Activated naive CD4-positive, alpha-beta T cell treated with anti-CD3 and anti-CD28 coated beads, Interleukin-2, amount 10 ng/mL, durations not matched to agents 7 days and 5 days (primary cell): Measurements from ENCODE around the gene RNF126.

Source experiments
- CTCF ChIA-PET: fragments of 350-600 bp; sonication (Branson Sonifier 250); formaldehyde crosslinking; loops from one replicate; lab custom pipeline; 2021; ENCODE audit warnings: antibody characterized with exemption; lab: Charles Lee
- DNase-seq: peaks from one replicate; pipeline ENCODE4 v3.0.0-alpha.2; 2020
- H3K27ac Mint-ChIP-seq: one replicate; pipeline ENCODE4 v1.8.0; 2021; ENCODE audit warnings: mild to moderate bottlenecking, moderate library complexity, mixed read lengths
- H3K27me3 Mint-ChIP-seq: one replicate; pipeline ENCODE4 v1.8.0; 2021; ENCODE audit warnings: mild to moderate bottlenecking, mixed read lengths
- H3K36me3 Mint-ChIP-seq: one replicate; pipeline ENCODE4 v1.8.0; 2021; ENCODE audit warnings: mixed read lengths
- H3K4me1 Mint-ChIP-seq: one replicate; pipeline ENCODE4 v1.8.0; 2021; ENCODE audit warnings: mixed read lengths
- H3K4me3 Mint-ChIP-seq: one replicate; pipeline ENCODE4 v1.8.0; 2021; ENCODE audit warnings: mild to moderate bottlenecking, moderate library complexity, mixed read lengths
- H3K9me3 Mint-ChIP-seq: one replicate; pipeline ENCODE4 v1.8.0; 2021; ENCODE audit warnings: mixed read lengths

The RNF126 gene

DNA sequence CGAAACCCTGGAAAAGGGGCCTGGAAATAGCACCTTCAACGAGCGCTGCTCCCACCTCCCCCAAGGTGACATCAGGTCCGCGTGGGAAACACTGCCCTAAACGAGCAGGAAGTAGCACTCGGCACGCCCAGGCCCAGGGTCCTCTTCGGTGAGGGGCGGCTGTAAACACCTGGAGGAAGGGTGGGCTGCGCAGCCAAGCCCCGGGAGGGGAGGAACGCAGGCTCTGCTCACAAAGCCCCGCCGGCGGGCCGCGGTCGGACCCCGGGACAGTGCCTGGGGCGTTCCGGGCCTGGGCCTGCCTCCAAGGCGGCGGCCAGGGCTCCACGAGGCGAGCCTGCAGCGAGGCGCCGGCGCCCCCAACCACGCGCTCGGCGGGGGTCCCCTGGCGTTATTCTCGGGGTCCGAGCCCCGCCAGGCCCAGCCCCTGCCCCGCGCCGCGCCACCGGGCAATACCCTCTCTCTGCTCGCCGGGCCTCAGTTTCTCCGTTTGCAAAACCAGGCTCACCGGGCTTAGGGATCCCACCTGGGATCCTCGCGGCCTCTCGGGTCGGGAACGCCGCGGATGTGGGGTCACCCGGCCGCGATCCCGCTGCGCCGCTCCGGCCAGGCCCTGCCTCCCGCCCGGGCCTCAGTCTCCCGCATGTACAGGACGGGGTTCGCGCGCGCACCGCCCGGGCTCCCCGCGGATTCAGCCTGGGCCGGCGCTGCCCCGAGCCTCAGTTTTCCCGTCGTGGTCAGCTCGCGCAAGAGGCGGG lies 630 bp downstream of the RNF126 start:
- no peaks in the 10 kb centered on the region for H3K9me3 Mint-ChIP-seq
- peak overlapping the region; percentile 96 for H3K4me3 Mint-ChIP-seq
- peak overlapping the region; percentile 98 for H3K27ac Mint-ChIP-seq
- peaks cover 12% of the 10 kb centered on the region for H3K27me3 Mint-ChIP-seq
- H3K36me3 Mint-ChIP-seq: peaks cover 16% of the 10 kb centered on the region
- peaks cover 42% of the 10 kb centered on the region for H3K4me1 Mint-ChIP-seq
- CTCF ChIA-PET: interaction anchor here (1.7 to 2.2 kb wide), 2 partner anchors 18 to 72 kb away, joined by 6 to 9 read pairs; no protein-coding TSS in a partner anchor
- DNase-seq: peak; percentile 88

DNA sequence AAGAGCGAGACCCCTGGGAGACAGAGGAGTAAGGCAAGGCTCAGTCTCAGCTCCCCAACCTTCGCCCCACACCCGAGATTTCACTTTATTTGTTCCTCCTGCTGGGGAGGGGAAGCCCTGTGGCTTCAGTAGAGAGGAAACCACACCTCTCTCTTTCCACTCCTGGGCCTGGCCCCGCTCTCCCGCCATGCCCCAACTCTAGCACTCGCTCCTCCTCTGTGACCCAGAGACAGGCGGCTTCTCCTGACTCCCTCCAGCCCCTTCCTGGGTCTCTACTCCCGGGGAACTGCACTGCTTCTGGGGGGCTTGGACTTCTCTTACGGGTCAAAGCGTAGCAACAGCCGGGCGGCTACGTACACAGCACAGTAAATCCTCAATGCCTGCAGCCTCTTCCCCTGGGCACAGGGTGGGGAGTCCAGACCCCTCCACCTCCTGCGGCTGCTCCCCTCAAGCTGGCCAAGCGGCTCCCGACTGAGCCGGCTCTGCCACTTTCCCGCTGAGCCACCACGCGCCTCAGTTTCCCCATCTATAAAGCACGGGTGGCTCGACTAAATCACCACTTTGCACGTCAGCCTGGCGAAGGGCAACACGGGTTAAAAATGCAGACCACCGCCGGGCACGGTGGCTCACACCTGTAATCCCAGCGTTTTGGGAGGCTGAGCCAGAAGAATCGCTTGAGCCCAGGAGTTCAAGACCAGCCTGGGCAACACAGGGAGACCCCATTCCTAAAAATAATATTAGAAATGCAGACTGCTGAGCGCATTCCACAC lies 1.4 kb downstream of the RNF126 start:
- CTCF ChIA-PET: interaction anchor here (0.6 kb wide), 1 partner anchor 44 kb away, joined by 3 read pairs; no protein-coding TSS in a partner anchor
- Mint-ChIP-seq H3K4me1 (peaks cover 44% of the 10 kb centered on the region), H3K4me3 (peak overlapping the region; percentile 96), H3K9me3 (no peaks in the 10 kb centered on the region), H3K36me3 (peaks cover 16% of the 10 kb centered on the region), H3K27me3 (peaks cover 7% of the 10 kb centered on the region), H3K27ac (peak overlapping the region; percentile 98)
- peak; percentile 86 for DNase-seq

DNA sequence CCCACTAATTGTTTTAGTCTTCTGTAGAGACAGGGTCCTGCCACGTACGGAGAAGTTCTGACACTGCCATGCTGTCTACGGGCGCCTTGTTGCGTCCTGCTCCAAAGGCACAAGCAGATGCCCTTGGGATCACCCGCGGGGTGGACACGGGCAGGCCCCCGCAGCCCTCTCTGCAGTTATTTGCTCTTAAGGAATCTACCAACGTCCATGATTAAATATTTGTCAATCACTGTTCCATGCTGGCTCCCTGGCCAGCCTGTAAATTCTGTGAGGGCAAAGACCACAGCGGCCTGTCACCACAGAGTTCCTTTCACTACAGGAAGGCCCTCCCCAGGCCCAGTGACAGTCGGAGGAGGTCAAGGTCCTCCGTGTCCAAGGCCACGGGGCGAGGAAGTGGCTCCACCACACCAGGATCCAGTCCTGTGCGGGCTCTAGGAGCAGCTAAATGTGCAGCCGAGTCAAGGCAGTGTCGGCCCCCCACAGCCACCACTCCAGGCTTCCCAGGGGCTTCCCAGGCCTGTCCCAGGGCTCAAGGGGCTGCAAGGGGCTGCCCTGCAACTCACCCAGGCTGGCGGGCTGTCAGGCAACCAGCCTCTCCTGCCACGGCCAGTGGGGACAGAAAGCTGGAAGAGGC lies 2.1 kb downstream of the RNF126 start:
- peak overlapping the region; percentile 96 for H3K4me3 Mint-ChIP-seq
- peaks cover 50% of the 10 kb centered on the region for H3K4me1 Mint-ChIP-seq
- H3K36me3 Mint-ChIP-seq: peaks cover 17% of the 10 kb centered on the region
- H3K27ac Mint-ChIP-seq: peak overlapping the region; percentile 98
- CTCF ChIA-PET: interaction anchor here (0.6 to 0.9 kb wide), 2 partner anchors 45 to 76 kb away, joined by 3 read pairs; no protein-coding TSS in a partner anchor
- H3K27me3 Mint-ChIP-seq: peaks cover 4% of the 10 kb centered on the region
- H3K9me3 Mint-ChIP-seq: no peaks in the 10 kb centered on the region
- no peak for DNase-seq

DNA sequence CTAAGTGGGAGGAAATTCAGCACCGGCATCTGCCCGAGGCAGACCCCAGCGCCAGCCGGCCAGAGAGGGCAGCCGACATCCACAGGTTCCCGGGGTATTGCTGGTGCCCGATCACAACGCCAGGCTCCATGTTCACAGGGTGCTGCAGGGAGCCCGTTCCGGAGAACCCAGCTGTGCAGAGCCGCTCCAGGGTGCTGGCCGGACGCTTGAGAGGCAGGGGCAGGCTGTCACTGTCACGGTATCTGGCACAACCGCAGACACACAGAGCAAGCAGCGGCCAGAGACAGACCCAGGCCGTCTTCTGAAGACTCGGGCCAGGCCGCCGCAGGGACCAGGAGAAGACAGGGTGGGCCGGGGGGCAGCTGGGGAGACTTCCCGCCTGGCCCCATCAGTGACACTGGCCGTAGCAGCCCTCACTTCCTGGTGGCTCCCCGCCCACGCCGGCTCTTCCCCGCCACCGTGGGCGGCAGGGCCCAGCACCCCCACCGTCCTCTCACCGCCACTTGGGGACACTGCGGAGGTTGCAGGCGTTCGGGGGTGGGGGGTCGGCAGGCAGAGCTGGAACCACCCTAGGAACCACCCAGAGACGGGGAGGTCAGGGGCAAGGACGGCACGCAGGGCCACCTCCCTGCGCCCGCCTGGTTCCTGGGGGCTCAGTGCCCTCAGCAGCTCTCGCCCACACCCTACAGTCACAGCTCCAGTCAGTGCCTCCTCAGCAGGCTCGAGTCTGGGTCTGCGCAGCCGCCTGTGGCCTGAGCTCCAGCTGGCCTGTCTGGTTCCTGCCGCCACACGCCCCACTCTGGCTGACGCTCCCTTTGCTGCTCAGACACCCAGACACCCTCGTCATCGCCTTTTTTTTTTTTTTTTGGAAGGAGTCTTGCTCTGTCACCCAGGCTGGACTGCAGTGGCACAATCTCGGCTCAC lies 3.8 kb downstream of the RNF126 start:
- H3K4me3 Mint-ChIP-seq: peak overlapping the region; percentile 96
- CTCF ChIA-PET: no interaction called here
- H3K36me3 Mint-ChIP-seq: peaks cover 26% of the 10 kb centered on the region
- no peaks in the 10 kb centered on the region for H3K9me3 Mint-ChIP-seq
- H3K27me3 Mint-ChIP-seq: no peaks in the 10 kb centered on the region
- peaks cover 38% of the 10 kb centered on the region for H3K4me1 Mint-ChIP-seq
- H3K27ac Mint-ChIP-seq: peak overlapping the region; percentile 65
- DNase-seq: no peak

DNA sequence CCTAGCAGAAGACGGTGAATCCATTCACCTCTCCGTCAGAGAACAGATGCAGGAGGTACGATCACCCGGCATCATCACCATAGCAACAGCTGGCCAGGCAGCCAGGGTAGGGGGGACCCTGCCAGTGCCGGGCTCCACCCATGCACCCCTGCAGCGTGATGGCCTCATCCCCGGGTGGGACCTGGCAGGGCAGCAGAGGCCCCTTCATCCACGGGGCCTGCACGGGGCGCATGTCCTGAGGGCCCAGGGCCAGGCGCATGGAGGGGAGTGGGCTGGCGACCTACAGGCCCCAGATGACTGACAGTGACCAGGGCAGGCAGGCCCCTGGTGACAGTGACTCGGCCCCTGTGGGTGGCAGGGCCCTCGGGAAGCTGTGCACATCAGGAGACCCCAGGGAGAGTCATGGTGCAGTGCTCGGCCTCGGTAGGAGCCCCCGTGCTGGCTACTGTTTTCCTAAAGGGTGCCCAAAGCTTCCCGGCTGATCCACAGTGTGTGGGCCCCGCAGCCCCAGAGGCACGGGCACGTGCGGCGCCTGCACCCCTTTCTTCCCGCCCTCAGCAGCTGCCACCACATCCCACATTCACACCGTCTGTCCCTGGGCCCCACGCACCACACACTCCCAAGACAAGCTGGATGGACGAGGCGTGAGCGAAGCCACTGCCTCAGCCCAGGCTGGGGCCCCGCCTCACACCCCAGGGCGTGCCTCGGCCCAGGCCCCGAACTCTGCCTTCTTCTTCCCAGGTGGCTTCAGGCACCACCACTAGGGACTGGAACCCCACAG lies 4.8 kb downstream of the RNF126 start:
- no peaks in the 10 kb centered on the region for H3K27me3 Mint-ChIP-seq
- no peaks in the 10 kb centered on the region for H3K9me3 Mint-ChIP-seq
- no peak overlapping the region for H3K4me3 Mint-ChIP-seq
- H3K36me3 Mint-ChIP-seq: peaks cover 33% of the 10 kb centered on the region
- DNase-seq: no peak
- H3K27ac Mint-ChIP-seq: peak overlapping the region; percentile 37
- CTCF ChIA-PET: no interaction called here
- peaks cover 32% of the 10 kb centered on the region for H3K4me1 Mint-ChIP-seq

DNA sequence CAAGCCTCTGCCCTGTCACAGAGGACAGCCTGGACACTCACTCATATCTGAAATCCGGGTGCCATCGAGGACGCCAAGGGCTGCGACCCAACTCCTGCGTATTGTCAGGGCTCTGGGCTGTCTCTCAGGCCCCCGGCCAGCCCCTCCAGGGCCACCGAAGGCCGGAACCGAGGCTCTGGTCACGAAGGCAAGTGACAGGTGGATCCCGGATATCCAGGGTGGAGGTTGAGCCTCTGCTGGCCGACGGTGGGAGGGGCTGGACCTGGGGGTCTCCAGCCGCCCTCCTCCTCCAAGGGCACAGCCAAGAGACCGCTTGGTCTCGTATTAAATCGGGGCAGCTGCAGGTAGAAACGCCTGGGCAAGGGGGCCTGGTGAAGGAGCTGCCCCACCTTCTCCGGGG lies 5.4 kb downstream of the RNF126 start:
- Mint-ChIP-seq H3K27ac (no peak overlapping the region), H3K36me3 (peaks cover 33% of the 10 kb centered on the region), H3K4me3 (no peak overlapping the region), H3K9me3 (no peaks in the 10 kb centered on the region), H3K4me1 (peaks cover 32% of the 10 kb centered on the region), H3K27me3 (no peaks in the 10 kb centered on the region)
- CTCF ChIA-PET: no interaction called here
- DNase-seq: no peak

DNA sequence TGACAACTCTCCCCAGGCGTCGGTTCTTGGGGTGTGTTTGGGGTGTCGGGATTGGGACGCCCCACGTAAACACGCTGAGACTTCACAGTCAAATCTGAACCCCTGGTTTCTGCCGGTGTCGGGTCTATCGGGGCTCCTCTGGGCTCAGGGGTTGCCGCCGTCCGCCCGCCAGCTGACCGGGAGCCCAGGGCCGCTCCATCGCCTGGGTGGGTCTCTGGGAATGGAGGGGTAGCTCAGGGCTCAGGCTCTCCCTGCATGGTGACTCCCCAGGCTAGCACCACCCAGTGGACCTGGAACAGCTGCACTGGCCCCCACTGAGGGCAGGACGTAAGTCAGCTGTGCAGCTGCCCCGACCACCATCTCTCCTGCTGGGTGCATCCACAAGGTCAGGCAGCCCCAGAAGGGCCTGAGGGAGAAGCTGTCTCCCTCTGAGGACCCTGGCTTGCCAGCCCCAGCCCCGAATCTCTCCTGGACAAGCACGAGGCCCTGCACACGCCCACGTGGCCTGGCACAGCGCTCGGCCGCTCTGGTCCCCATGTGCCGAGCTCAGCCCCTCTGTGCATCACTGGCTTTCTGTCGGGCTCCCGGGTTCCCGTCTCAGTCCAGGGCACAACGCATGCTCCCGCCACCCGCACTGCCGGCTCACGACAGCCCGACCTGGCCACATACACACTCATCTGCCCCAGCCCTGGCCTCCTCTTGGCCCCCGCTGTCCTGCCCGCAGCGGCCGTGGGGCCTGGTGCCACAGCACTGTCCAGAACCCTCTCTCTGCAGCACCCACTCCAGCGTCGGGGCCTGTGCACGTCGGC lies 6.1 kb downstream of the RNF126 start:
- Mint-ChIP-seq H3K27me3 (no peaks in the 10 kb centered on the region), H3K4me1 (peaks cover 32% of the 10 kb centered on the region), H3K36me3 (peaks cover 31% of the 10 kb centered on the region), H3K9me3 (no peaks in the 10 kb centered on the region), H3K4me3 (no peak overlapping the region), H3K27ac (no peak overlapping the region)
- CTCF ChIA-PET: interaction anchor here (1.2 kb wide), 1 partner anchor 150 kb away, joined by 3 read pairs; the partner anchor contains the start of gene TPGS1
- DNase-seq: no peak

DNA sequence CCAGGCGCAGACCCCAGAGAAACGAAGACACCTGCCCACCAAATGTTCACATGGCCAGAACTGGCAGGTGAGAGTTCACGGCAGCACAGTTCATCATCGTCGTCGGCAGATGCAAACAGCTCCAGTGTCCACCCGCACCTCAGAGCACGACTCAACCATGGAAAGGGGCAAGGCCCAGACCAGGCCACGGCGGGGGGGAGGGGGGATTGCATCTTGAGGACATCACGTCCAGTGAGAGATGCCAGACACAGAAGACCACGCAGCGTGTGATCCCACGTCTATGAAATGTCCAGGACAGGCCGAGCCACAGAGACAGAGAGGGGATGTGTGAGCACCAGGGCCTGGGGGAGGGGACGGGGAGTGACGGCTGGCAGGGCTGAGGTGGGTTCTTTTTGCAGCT lies 7.3 kb downstream of the RNF126 start:
- no peak overlapping the region for H3K4me3 Mint-ChIP-seq
- H3K27me3 Mint-ChIP-seq: no peaks in the 10 kb centered on the region
- CTCF ChIA-PET: interaction anchor here (1.2 kb wide), 1 partner anchor 149 kb away, joined by 3 read pairs; the partner anchor contains the start of gene TPGS1
- DNase-seq: no peak
- peaks cover 26% of the 10 kb centered on the region for H3K36me3 Mint-ChIP-seq
- peaks cover 30% of the 10 kb centered on the region for H3K4me1 Mint-ChIP-seq
- no peak overlapping the region for H3K27ac Mint-ChIP-seq
- H3K9me3 Mint-ChIP-seq: no peaks in the 10 kb centered on the region

DNA sequence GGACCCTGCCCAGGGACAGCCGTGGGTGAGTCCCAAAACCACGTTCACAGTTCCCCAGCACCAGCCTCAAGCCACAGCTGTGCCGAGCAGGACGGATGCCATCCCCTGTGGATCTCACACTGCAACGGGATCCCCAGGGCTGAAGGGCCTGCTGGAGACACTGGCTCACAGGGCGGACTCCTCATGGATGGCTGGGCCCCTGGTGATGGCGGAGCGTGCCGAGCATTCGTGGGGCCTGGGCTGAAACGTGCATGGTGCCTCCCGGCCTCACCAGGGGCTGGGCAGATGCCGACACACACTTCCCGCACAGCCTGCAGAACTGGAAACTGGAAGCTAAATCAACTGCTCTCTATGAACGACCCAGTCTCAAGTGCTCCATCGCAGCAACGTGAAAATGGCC lies 9.6 kb downstream of the RNF126 start:
- no peak overlapping the region for H3K4me3 Mint-ChIP-seq
- H3K27me3 Mint-ChIP-seq: no peaks in the 10 kb centered on the region
- CTCF ChIA-PET: no interaction called here
- H3K27ac Mint-ChIP-seq: no peak overlapping the region
- H3K4me1 Mint-ChIP-seq: peaks cover 11% of the 10 kb centered on the region
- peaks cover 22% of the 10 kb centered on the region for H3K36me3 Mint-ChIP-seq
- no peaks in the 10 kb centered on the region for H3K9me3 Mint-ChIP-seq
- no peak for DNase-seq

DNA sequence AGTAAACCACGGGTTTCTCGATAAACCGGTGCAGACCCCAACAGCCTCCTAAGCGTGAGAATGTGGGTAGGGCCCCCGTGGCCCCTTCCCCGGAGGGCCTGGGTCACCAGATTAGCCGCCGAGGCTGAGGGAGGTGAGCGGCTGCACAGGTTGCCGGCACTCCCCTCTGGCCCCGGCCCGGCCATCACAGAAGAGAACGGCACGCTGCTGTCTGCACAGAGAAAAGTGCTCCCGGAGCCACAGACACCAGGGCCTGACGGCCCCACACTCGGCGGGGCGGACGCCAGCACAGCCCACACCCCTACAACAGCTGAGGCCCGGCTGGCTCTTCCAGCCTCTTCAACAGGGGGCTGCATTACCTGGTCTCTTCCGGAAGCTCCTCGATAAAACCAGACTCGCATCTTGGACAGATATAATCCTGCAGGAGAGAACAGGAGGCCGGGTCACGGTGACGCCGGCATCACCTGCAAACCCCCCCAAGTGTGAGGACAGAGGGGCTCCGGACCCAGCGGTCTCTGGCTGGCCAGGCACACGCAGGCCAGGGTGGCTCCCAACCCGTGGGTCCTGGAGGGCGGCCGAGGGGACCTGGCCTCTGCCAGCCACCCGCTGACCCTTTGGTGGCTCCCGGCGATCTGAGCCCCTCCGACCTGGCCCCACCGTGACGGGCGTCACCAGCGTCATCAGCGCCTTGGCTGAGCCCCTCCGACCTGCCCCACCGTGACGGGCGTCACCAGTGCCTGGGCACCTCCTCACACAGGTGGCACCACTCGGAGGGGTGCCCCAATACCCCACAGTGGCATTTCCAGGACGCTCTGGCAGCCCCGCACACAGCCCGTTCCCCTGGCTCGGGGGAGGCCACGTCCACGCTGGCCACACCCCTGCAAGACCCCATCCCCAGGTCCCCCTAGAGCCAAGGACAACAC lies 10.3 kb downstream of the RNF126 start:
- H3K27ac Mint-ChIP-seq: no peak overlapping the region
- no peak overlapping the region for H3K4me3 Mint-ChIP-seq
- H3K36me3 Mint-ChIP-seq: peaks cover 22% of the 10 kb centered on the region
- H3K9me3 Mint-ChIP-seq: no peaks in the 10 kb centered on the region
- CTCF ChIA-PET: no interaction called here
- no peak for DNase-seq
- peaks cover 10% of the 10 kb centered on the region for H3K4me1 Mint-ChIP-seq
- H3K27me3 Mint-ChIP-seq: no peaks in the 10 kb centered on the region

DNA sequence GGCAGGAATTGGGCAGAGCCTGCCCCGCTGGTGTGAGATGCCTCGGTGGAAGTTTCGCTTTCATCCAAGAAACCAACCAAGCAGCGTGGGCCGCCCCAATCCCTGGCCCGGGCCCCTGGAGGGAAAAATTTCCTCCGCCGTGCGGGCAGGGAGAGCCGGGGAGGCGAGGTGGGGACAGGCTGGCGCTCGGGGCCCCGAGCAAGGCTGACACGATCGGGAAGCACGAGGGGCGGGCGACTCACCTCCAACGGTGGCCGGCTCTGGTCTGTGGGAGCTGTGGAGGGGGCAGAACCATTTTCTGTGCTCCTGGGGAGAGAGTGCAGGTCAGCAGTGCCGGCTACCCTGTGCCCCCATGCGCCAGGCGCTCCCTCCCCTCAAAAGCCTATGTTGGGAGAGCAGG lies 11.0 kb downstream of the RNF126 start:
- DNase-seq: no peak
- no peak overlapping the region for H3K4me3 Mint-ChIP-seq
- H3K9me3 Mint-ChIP-seq: no peaks in the 10 kb centered on the region
- peaks cover 8% of the 10 kb centered on the region for H3K4me1 Mint-ChIP-seq
- peaks cover 22% of the 10 kb centered on the region for H3K36me3 Mint-ChIP-seq
- CTCF ChIA-PET: no interaction called here
- no peak overlapping the region for H3K27ac Mint-ChIP-seq
- no peaks in the 10 kb centered on the region for H3K27me3 Mint-ChIP-seq
